ENCODE results near the gene PPM1D.
"Not testable (repeated sequence)": the region's sequence is repeated elsewhere in the genome, so short reads cannot be mapped to it uniquely, and the experiment has no call there.

The PPM1D gene

GRCh38 chr17:60594734-60595133 lies 5.3 kb upstream of the PPM1D start:
- peak; percentile 83 for DNase-seq

- DNase-seq, result no peak
Measured at GRCh38 chr17:60597297-60597696, 2.7 kb upstream of the PPM1D start.

- no peak for DNase-seq
Measured at GRCh38 chr17:60598001-60598736, 1.8 kb upstream of the PPM1D start.

- DNase-seq, result no peak
Measured at GRCh38 chr17:60599220-60599619, 773 bp upstream of the PPM1D start.

- peak; percentile 83 for DNase-seq
Measured at GRCh38 chr17:60600490-60601446, 775 bp downstream of the PPM1D start.

GRCh38 chr17:60601447-60602384 lies 1.7 kb downstream of the PPM1D start:
- DNase-seq, result peak; percentile 70

GRCh38 chr17:60602385-60602742 lies 2.4 kb downstream of the PPM1D start:
- no peak for DNase-seq

- no peak for DNase-seq
Measured at GRCh38 chr17:60602871-60603270, 2.9 kb downstream of the PPM1D start.

GRCh38 chr17:60603477-60603876 lies 3.5 kb downstream of the PPM1D start:
- not testable (repeated sequence) for DNase-seq

GRCh38 chr17:60604686-60605334 lies 4.8 kb downstream of the PPM1D start:
- DNase-seq, result no peak

GRCh38 chr17:60606036-60606435 lies 6.0 kb downstream of the PPM1D start:
- no peak for DNase-seq

GRCh38 chr17:60610473-60610872 lies 10.5 kb downstream of the PPM1D start:
- no peak for DNase-seq

GRCh38 chr17:60611321-60611720 lies 11.3 kb downstream of the PPM1D start:
- DNase-seq, result not testable (repeated sequence)

GRCh38 chr17:60613325-60613724 lies 13.3 kb downstream of the PPM1D start:
- DNase-seq, result no peak

- DNase-seq, result not testable (repeated sequence)
Measured at GRCh38 chr17:60613796-60614195, 13.8 kb downstream of the PPM1D start.

- not testable (repeated sequence) for DNase-seq
Measured at GRCh38 chr17:60614247-60614646, 14.3 kb downstream of the PPM1D start.

- no peak for DNase-seq
Measured at GRCh38 chr17:60615108-60615507, 15.1 kb downstream of the PPM1D start.

GRCh38 chr17:60615840-60616239 lies 15.8 kb downstream of the PPM1D start:
- no peak for DNase-seq

GRCh38 chr17:60618080-60618479 lies 18.1 kb downstream of the PPM1D start:
- DNase-seq, result no peak

- no peak for DNase-seq
Measured at GRCh38 chr17:60618854-60619526, 19.0 kb downstream of the PPM1D start.

GRCh38 chr17:60622961-60623360 lies 23.0 kb downstream of the PPM1D start:
- DNase-seq, result no peak

- no peak for DNase-seq
Measured at GRCh38 chr17:60623415-60623814, 23.4 kb downstream of the PPM1D start.

Data from NCI-H2171 (cell line).